Activated CD4-positive, alpha-beta T cell treated with anti-CD3 and anti-CD28 coated beads for 36 hours (primary cell): Measurements from ENCODE around the gene TMEM40. TPM values are rescaled to one million over a fixed set of nuclear protein-coding genes. Genes with fewer than 3 reads are reported as not detected.

Experiments
- ATAC-seq: fragments of 200-7000 bp; cut with Tn5 transposase; one replicate; pipeline ENCODE4 v1.10.0; 2021; ENCODE audit warnings: mild to moderate bottlenecking, moderate library complexity
- CTCF ChIA-PET: fragments of 350-600 bp; sonication (Branson Sonifier 250); formaldehyde crosslinking; loops from one replicate; lab custom pipeline; 2021; ENCODE audit warnings: antibody characterized with exemption; lab: Charles Lee
- POLR2A ChIA-PET: fragments of 350-600 bp; sonication (Branson Sonifier 250); formaldehyde crosslinking; loops from one replicate; lab custom pipeline; 2021; ENCODE audit warnings: antibody characterized with exemption, inconsistent platforms; lab: Charles Lee
- DNase-seq: peaks from one replicate; pipeline ENCODE4 v3.0.0-alpha.2; 2020
- H3K27ac Mint-ChIP-seq: one replicate; pipeline ENCODE4 v1.8.0; 2021; ENCODE audit warnings: mixed read lengths
- H3K27me3 Mint-ChIP-seq: one replicate; pipeline ENCODE4 v1.8.0; 2021; ENCODE audit warnings: mixed read lengths
- H3K36me3 Mint-ChIP-seq: one replicate; pipeline ENCODE4 v1.8.0; 2021; ENCODE audit warnings: low read depth, mixed read lengths
- H3K4me1 Mint-ChIP-seq: one replicate; pipeline ENCODE4 v1.8.0; 2021; ENCODE audit warnings: mixed read lengths
- H3K4me3 Mint-ChIP-seq: one replicate; pipeline ENCODE4 v1.8.0; 2021; ENCODE audit warnings: mild to moderate bottlenecking, moderate library complexity, mixed read lengths
- H3K9me3 Mint-ChIP-seq: one replicate; pipeline ENCODE4 v1.8.0; 2021; ENCODE audit warnings: low read depth, mixed read lengths
- intact Hi-C, 2 experiments: fragments of 100-400 bp; cut with DNase I in 1 of 2; cut with micrococcal nuclease in 1 of 2; formaldehyde crosslinking; loops; one replicate each; pipeline versions ENCODE4 v1.14.2 to v1.15.1; 2022 to 2024; cut with DNase I, micrococcal nuclease
- total RNA-seq, 2 experiments: library from RNA; stranded (reverse); gene quantifications; one replicate each; pipeline ENCODE4 v1.2.3, GENCODE V29; 2021

TMEM40 gene
- total RNA-seq, 2 experiments from 2014 or later, result not detected

GRCh38 chr3:12775226-12775625 is 16.2 kb upstream of the TMEM40 start:
- ChIA-PET POLR2A (no interaction called here), CTCF (interaction anchor here (0.6 to 1.5 kb wide), 2 partner anchors 33 to 35 kb away, joined by 3 to 5 read pairs; no protein-coding TSS in a partner anchor)
- H3K9me3 Mint-ChIP-seq, result no peaks in the 10 kb centered on the region

GRCh38 chr3:12774619-12775018 is 15.6 kb upstream of the TMEM40 start:
- no peaks in the 10 kb centered on the region for H3K27me3 Mint-ChIP-seq
- no peak overlapping the region for H3K27ac Mint-ChIP-seq
- intact Hi-C loops, result no loop called here

More at GRCh38 chr3:12775226-12775625, 16.2 kb upstream of the TMEM40 start:
- no peak overlapping the region for H3K27ac Mint-ChIP-seq
- intact Hi-C loops, result no loop called here
- H3K4me3 Mint-ChIP-seq, result no peak overlapping the region
- DNase-seq, result no peak
- peaks cover 7% of the 10 kb centered on the region for H3K4me1 Mint-ChIP-seq
- no peaks in the 10 kb centered on the region for H3K27me3 Mint-ChIP-seq
- H3K36me3 Mint-ChIP-seq, result no peaks in the 10 kb centered on the region
- no peak for ATAC-seq

GRCh38 chr3:12773710-12774086 is 14.6 kb upstream of the TMEM40 start:
- no peak for ATAC-seq
- Mint-ChIP-seq H3K27ac (no peak overlapping the region), H3K4me1 (peaks cover 7% of the 10 kb centered on the region), H3K9me3 (no peaks in the 10 kb centered on the region), H3K36me3 (no peaks in the 10 kb centered on the region), H3K27me3 (no peaks in the 10 kb centered on the region), H3K4me3 (no peak overlapping the region)
- no peak for DNase-seq
- POLR2A ChIA-PET, result no interaction called here
- CTCF ChIA-PET, result interaction anchor here (0.6 to 1.5 kb wide), 3 partner anchors 15 to 53 kb away, joined by 3 to 5 read pairs (median 5); no protein-coding TSS in a partner anchor
- intact Hi-C loops, result no loop called here

More at GRCh38 chr3:12774619-12775018, 15.6 kb upstream of the TMEM40 start:
- ATAC-seq (peak; percentile 30), DNase-seq (peak; percentile 18)
- no peaks in the 10 kb centered on the region for H3K9me3 Mint-ChIP-seq
- POLR2A ChIA-PET, result no interaction called here
- H3K4me3 Mint-ChIP-seq, result no peak overlapping the region
- H3K4me1 Mint-ChIP-seq, result peaks cover 7% of the 10 kb centered on the region
- CTCF ChIA-PET, result interaction anchor here (0.6 to 1.5 kb wide), 4 partner anchors 12 to 54 kb away, joined by 3 to 5 read pairs (median 5); no protein-coding TSS in a partner anchor
- H3K36me3 Mint-ChIP-seq, result no peaks in the 10 kb centered on the region

- Mint-ChIP-seq H3K4me1 (peaks cover 7% of the 10 kb centered on the region), H3K27me3 (no peaks in the 10 kb centered on the region), H3K27ac (no peak overlapping the region), H3K9me3 (no peaks in the 10 kb centered on the region), H3K4me3 (no peak overlapping the region), H3K36me3 (no peaks in the 10 kb centered on the region)
- CTCF ChIA-PET, result interaction anchor here (0.7 to 1.4 kb wide), 2 partner anchors 16 to 53 kb away, joined by 3 to 5 read pairs; no protein-coding TSS in a partner anchor
- intact Hi-C loops, result no loop called here
- no peak for ATAC-seq
- DNase-seq, result no peak
- POLR2A ChIA-PET, result no interaction called here
These were observed 14.1 kb upstream of the TMEM40 start for GRCh38 chr3:12773030-12773709.

GRCh38 chr3:12772462-12772861 is 13.4 kb upstream of the TMEM40 start:
- intact Hi-C loops, result no loop called here
- ChIA-PET POLR2A (no interaction called here), CTCF (interaction anchor here (0.7 kb wide), 1 partner anchor 15 kb away, joined by 3 read pairs; no protein-coding TSS in a partner anchor)
- no peak overlapping the region for H3K4me3 Mint-ChIP-seq
- ATAC-seq (no peak), DNase-seq (no peak)
- no peaks in the 10 kb centered on the region for H3K27me3 Mint-ChIP-seq
- no peaks in the 10 kb centered on the region for H3K9me3 Mint-ChIP-seq
- no peak overlapping the region for H3K27ac Mint-ChIP-seq
- H3K4me1 Mint-ChIP-seq, result peaks cover 7% of the 10 kb centered on the region
- no peaks in the 10 kb centered on the region for H3K36me3 Mint-ChIP-seq

- Mint-ChIP-seq H3K27ac (no peak overlapping the region), H3K36me3 (no peaks in the 10 kb centered on the region)
These were observed 12.2 kb upstream of the TMEM40 start for GRCh38 chr3:12771236-12771635.

GRCh38 chr3:12769761-12770160 is 10.7 kb upstream of the TMEM40 start:
- ATAC-seq (no peak), DNase-seq (no peak)
- no peak overlapping the region for H3K4me3 Mint-ChIP-seq
- H3K27ac Mint-ChIP-seq, result no peak overlapping the region
- ChIA-PET POLR2A (no interaction called here), CTCF (no interaction called here)
- no peaks in the 10 kb centered on the region for H3K36me3 Mint-ChIP-seq
- H3K9me3 Mint-ChIP-seq, result no peaks in the 10 kb centered on the region
- intact Hi-C loops, result no loop called here
- H3K4me1 Mint-ChIP-seq, result peaks cover 7% of the 10 kb centered on the region
- no peaks in the 10 kb centered on the region for H3K27me3 Mint-ChIP-seq

More at GRCh38 chr3:12771236-12771635, 12.2 kb upstream of the TMEM40 start:
- ATAC-seq, result no peak
- no peak overlapping the region for H3K4me3 Mint-ChIP-seq
- DNase-seq, result no peak
- H3K9me3 Mint-ChIP-seq, result no peaks in the 10 kb centered on the region
- peaks cover 7% of the 10 kb centered on the region for H3K4me1 Mint-ChIP-seq
- POLR2A ChIA-PET, result no interaction called here
- CTCF ChIA-PET, result no interaction called here
- H3K27me3 Mint-ChIP-seq, result no peaks in the 10 kb centered on the region
- intact Hi-C loops, result no loop called here

- H3K4me1 Mint-ChIP-seq, result peaks cover 7% of the 10 kb centered on the region
- intact Hi-C loops, result no loop called here
- H3K36me3 Mint-ChIP-seq, result no peaks in the 10 kb centered on the region
- H3K4me3 Mint-ChIP-seq, result no peak overlapping the region
- H3K27ac Mint-ChIP-seq, result no peak overlapping the region
- ChIA-PET POLR2A (no interaction called here), CTCF (no interaction called here)
- DNase-seq (no peak), ATAC-seq (no peak)
- H3K9me3 Mint-ChIP-seq, result no peaks in the 10 kb centered on the region
- H3K27me3 Mint-ChIP-seq, result no peaks in the 10 kb centered on the region
These were observed 9.8 kb upstream of the TMEM40 start for GRCh38 chr3:12768579-12769527.

GRCh38 chr3:12766541-12766940 is 7.5 kb upstream of the TMEM40 start:
- Mint-ChIP-seq H3K36me3 (no peaks in the 10 kb centered on the region), H3K27ac (no peak overlapping the region), H3K4me3 (no peak overlapping the region), H3K27me3 (no peaks in the 10 kb centered on the region), H3K9me3 (no peaks in the 10 kb centered on the region), H3K4me1 (peaks cover 2% of the 10 kb centered on the region)
- ChIA-PET CTCF (no interaction called here), POLR2A (no interaction called here)
- intact Hi-C loops, result no loop called here
- no peak for ATAC-seq
- no peak for DNase-seq

GRCh38 chr3:12764171-12764776 is 5.2 kb upstream of the TMEM40 start:
- Mint-ChIP-seq H3K27ac (no peak overlapping the region), H3K9me3 (no peaks in the 10 kb centered on the region), H3K36me3 (no peaks in the 10 kb centered on the region), H3K4me3 (no peak overlapping the region), H3K4me1 (peaks cover 2% of the 10 kb centered on the region), H3K27me3 (peaks cover 3% of the 10 kb centered on the region)
- DNase-seq, result no peak
- no peak for ATAC-seq
- intact Hi-C loops, result no loop called here
- CTCF ChIA-PET, result no interaction called here
- POLR2A ChIA-PET, result interaction anchor here (0.6 kb wide), 1 partner anchor 72 kb away, joined by 8 read pairs; no protein-coding TSS in a partner anchor
